ENCODE results near the gene RAI1.

Gene RAI1

DNA sequence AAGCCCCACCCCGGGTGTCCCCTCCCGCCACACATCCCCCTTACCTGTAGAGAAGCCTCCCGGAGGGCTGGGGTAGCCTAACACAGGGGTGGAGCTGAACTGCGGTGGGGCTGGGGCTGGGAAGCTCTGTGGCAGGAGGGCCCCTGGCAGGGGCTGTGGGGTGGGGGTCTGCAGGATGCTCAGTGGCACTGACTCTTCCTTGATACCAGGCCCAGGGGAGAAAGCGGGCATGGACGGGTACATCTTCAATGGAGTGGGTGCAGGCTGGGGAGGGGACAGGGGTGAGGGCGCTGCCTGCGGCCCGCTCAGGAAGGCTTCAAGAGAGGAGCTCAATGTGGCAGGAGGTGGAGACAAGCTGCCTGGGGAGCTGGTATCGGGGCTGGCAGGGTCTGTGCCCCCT is 138.8 kb downstream of the RAI1 start:
- DNase-seq: no peak

GRCh38 chr17:17820463-17821158 is 139.4 kb downstream of the RAI1 start:
- DNase-seq: no peak

DNA sequence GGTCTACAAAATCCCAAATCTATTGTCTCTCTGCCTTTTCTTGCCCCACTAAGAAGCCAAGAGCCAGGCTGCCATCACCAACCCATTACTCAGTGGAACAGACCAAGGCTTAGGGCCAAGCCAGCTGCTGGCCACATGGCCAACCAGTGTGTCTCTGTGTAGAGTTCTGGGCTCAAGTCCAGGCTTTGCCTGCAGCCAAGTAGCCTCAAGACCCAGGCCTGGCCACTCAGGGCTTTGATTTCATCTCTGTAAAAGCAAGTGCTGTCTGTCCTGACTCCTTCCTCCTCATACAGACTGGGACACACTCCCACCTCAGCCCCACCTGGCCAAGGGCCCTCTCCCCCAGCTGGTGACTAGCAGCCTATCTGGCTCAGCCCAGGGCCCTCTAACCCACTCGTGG is 140.9 kb downstream of the RAI1 start:
- no peak for DNase-seq

GRCh38 chr17:17822616-17823015 is 141.4 kb downstream of the RAI1 start:
- no peak for DNase-seq

DNA sequence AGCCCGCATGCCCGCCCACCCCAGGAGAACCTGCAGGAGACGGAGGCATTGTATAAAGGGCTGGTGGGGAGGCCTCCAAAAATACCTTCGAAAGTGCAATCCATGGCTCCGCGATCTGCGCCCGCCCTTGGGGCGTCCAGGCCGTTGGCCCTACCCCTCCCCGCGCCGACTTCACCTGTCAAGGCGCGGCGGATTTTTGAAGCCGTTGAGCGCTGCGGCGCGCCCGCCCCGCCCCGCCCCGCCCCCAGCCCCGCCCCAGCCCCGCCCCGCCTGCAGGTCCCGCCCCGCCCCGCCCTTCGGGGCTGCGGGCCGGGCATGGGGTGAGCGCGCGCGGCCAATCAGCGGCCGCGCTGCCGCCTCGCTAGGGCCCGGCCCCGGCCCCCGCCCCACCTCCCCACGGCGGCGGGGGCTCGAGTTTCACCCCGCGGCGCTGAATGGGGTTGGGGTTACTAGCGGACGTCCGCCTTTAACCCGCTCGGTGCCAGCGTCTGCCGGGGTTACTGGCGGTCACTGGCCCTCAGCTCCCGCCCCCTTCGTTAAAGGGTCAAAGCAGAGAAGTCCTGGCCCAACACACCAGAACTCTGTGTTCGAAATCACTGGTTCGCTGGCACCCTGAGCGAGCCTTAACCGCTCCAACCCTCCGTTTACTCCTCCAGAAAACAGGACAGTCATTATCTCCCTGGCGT is 142.3 kb downstream of the RAI1 start:
- DNase-seq: peak; percentile 88

- peak; percentile 88 for DNase-seq
Measured at GRCh38 chr17:17824119-17824782, 143.0 kb downstream of the RAI1 start.

GRCh38 chr17:17824783-17825614 is 143.7 kb downstream of the RAI1 start:
- no peak for DNase-seq

- DNase-seq: no peak
Measured at GRCh38 chr17:17826342-17826713, 145.1 kb downstream of the RAI1 start.

DNA sequence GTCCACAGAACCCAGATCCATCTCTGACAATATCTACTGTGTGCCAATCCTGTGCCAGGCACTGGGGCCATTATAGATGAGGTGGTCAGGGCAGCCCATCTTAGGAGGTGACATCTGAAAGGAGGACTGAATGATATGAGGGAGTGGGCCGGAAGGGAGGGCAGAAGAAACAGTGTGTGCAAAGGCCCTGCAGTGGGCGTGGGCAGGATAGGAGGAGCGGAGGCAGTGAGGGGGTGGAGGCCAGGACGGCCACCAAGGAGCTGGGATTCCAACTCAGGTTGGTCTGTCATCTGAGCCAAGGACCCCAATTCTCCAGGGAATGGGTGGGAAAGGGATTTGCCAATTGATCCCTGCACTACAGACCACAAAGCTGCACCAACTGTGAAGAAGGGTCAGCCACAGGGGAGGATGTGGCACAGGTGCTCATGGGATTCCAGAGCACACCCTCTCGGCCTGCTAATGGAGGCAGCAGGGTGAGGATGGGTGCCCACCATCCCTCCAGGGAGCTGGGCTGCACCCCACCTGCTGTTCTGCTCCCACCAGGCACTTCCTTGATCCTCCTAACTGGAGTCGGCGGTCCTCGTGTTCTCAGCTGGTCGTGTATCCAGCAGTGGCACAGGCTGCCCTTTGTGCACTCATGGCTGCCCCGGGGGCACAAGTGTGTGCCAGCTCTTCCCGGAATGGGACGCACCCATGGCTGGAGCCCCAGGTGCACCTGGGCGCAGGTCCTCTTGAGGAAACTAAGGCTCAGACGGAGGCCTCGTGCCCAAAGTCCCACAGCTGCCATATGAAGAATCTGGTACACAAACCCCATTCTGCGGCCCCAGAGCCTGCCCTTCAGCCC is 145.9 kb downstream of the RAI1 start:
- DNase-seq: no peak

GRCh38 chr17:17827826-17828621 is 146.8 kb downstream of the RAI1 start:
- DNase-seq: no peak

- no peak for DNase-seq
Measured at GRCh38 chr17:17830269-17830567, 149.0 kb downstream of the RAI1 start.

DNA sequence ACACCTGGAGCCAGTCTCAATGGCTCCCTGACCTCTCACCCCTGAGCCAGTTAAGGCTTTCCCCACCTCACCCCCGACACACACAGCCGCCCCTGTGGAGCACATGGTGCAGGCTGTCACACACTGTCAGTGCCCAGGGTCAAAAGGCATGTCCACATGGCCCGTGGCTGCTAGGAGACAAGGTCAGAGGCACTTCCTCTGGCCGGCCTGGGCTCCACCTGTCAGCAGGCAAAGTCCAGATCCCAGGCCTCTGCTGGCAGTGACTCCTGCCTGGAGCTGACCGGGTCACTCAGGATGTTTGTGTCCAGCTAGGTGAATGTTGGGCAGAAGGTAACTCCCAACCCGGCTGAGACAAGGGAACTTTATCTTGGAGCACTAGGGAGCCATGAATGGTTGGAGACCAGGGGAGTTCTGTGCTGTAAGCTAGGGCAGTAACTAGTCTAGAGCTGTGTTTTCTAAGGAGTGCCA is 149.5 kb downstream of the RAI1 start:
- no peak for DNase-seq

- no peak for DNase-seq
Measured at GRCh38 chr17:17831208-17832031, 150.2 kb downstream of the RAI1 start.

DNA sequence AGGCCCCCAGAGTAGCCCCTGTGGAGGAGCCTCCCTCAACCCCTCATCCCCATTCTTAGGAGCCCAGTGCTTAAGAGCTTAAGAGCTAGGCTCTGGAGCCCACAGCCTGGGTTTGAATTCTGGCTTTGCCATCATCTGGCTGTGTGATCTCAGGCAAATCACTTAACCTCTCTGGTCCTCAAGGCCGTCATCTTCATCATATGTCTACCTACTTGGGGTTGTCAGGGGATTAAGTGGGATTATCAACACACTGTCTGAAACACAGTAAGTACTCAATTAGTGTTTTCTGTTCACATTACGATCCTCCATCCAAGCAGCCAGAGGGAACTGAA is 150.7 kb downstream of the RAI1 start:
- no peak for DNase-seq

DNA sequence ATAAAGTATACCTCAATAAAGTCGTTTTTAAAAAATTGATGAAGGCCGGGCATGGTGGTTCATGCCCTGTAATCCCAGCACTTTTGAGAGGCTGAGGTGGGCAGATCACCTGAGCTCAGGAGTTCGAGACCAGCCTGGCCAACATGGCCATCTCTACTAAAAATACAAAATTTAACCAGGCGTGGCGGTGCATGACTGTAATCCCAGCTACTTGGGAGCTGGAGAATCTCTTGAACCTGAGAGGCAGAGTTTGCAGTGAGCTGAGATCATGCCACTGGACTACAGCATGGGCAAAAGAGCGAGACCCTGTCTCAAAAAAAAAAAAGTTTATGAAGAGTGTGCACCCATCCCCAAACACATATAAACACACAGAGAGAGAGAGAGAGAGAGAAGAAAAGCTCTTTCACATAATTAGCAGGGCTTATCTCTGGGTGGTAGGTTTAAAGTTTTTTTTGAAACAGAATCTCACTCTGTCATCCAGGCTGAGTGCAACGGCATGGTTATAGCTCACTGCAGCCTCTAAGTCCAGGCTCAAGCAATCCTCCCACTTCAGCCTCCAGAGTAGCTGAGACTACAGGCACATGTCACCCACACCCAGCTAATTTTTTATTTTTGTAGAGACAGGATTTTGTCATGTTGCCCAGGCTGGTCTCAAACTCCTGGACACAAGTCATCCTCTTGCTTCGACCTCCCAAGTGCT is 152.6 kb downstream of the RAI1 start:
- DNase-seq: no peak

GRCh38 chr17:17834974-17835373 is 153.7 kb downstream of the RAI1 start:
- DNase-seq: no peak

DNA sequence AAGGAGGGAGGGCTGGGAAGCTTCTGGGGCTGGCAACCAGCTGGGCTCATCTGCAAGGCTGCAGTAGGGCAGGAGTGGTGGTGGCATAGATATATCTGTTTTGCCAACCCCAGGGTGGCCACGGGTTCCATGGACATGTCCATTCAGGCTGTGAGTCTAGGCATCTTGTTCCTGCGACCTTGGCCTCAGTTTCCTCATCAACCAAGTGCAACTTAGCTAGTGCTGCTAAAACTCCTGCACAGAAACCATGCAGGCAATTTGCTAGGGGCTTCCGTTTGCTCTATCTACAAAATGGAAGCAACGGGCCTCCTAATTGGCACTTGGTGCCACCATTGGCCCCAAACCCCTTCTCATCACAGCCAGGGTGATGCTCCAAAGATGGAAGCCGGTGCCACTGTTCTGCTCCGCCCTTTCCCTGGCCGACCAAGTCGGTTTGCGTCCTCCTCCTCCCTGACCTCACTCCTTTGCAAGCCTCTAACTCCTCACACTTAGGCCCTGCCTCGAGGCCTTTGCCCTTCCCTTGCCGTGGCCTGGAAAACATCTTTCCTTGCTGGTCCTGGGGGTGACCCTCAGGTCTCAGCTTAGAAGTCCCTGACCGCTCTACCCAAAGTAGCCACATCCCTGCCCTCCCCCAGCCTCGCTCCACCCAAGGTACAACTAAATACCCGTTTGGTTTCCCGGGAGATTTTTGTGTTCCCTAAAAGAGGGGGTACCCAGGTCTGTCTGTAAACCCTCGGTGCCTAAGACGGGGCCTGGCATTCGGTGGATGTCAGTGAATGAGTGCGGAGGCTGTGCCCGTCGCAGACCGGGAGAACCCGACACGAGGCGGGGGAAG is 154.4 kb downstream of the RAI1 start:
- no peak for DNase-seq

DNA sequence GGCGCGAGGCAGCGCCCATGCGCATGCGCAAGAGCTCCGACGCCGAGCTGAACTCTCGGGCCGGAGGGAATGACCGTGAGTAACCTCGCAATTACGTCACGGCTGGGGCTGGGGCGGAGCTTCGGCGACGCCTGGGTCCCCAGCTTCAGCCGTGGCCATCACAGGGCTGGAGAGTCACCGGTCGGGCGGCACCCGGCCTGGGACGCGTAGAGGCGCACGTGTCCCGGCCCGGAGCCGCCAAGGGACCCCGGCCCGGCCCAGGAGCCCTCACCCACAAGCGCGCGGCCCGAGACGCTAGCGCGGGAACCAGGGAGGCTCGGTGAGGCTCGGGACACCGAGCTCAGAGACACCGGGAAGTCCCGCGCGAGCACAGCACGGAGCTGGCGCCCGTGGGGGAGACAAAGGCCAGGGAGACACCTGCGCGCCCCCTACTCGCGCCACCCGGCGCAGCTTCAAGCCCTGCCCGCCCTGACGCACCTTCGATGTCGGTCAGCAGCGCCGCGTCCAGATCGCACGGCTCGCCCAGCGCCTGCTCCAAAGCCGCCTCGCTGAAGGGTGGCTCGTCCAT is 155.1 kb downstream of the RAI1 start:
- DNase-seq: peak; percentile 90

Data from NCI-H1436 treated with DMSO at 0.1 percent for 48 hours (cell line).